Right atrium auricular region (tissue), 2 donors: ENCODE data around the gene EN2. TPM values are rescaled to one million over a fixed set of nuclear protein-coding genes. Genes with fewer than 3 reads are reported as not detected.
A peak's percentile ranks its signal among the peaks of the same experiment; 100 is the strongest.

ENCODE experiments used
- DNase-seq: peaks from one replicate; pipeline ENCODE4 v3.0.0-alpha.2; 2019; ENCODE audit warnings: low spot score
- H3K27ac ChIP-seq, 2 donors: fragments of 200-600 bp; sonication (generic); 1 replicate in 1 of 2; 2 replicates in 1 of 2; pipeline ENCODE4 v1.5.1; 2016 to 2019
- H3K27me3 ChIP-seq, 2 donors: fragments of 200-600 bp; sonication (generic); one replicate each; pipeline versions ENCODE4 v1.5.1 to v1.6.0; 2017 to 2019
- H3K36me3 ChIP-seq: fragments of 200-600 bp; sonication (generic); one replicate; pipeline ENCODE4 v1.5.1; 2016
- H3K4me1 ChIP-seq, 2 donors: fragments of 200-600 bp; sonication (generic); one replicate each; pipeline versions ENCODE4 v1.5.1 to v1.6.0; 2017 to 2019
- H3K4me3 ChIP-seq, 2 donors: fragments of 200-600 bp; sonication (generic); 1 replicate in 1 of 2; 2 replicates in 1 of 2; pipeline ENCODE4 v1.5.1; 2017 to 2019; ENCODE audit warnings: mild to moderate bottlenecking in 1 of 2, moderate library complexity in 1 of 2
- H3K9me3 ChIP-seq, 2 donors: fragments of 200-600 bp; sonication (generic); one replicate each; pipeline ENCODE4 v1.5.1; 2019
- CTCF ChIP-seq, 2 donors: fragments of 200-600 bp; sonication (generic); IDR thresholded peaks; one replicate each; pipeline ENCODE4 v1.5.1; 2019; ENCODE audit warnings: antibody characterized with exemption in 2 of 2
- total RNA-seq, 2 donors: library from RNA; depleted of rRNA; stranded (reverse); fragments of >200 nt; gene quantifications; one replicate each; pipeline ENCODE4 v1.1.0, GENCODE V29; 2016

The EN2 gene
- total RNA-seq, 2 donors from 2014 or later: not detected

GRCh38 chr7:155466142-155466813 is 8.3 kb downstream of the EN2 start:
- Histone ChIP-seq H3K27ac (no peak overlapping the region), H3K4me3 (no peak overlapping the region), H3K36me3 (no peaks in the 10 kb centered on the region), H3K9me3 (no peaks in the 10 kb centered on the region), H3K27me3 (peaks cover 65 to 81% of the 10 kb centered on the region in 2 donors), H3K4me1 (peaks cover 0 to 27% of the 10 kb centered on the region in 2 donors)
- no peak for TF ChIP-seq CTCF (IDR thresholded peaks at IDR 0.05)
- no peak for DNase-seq

DNA sequence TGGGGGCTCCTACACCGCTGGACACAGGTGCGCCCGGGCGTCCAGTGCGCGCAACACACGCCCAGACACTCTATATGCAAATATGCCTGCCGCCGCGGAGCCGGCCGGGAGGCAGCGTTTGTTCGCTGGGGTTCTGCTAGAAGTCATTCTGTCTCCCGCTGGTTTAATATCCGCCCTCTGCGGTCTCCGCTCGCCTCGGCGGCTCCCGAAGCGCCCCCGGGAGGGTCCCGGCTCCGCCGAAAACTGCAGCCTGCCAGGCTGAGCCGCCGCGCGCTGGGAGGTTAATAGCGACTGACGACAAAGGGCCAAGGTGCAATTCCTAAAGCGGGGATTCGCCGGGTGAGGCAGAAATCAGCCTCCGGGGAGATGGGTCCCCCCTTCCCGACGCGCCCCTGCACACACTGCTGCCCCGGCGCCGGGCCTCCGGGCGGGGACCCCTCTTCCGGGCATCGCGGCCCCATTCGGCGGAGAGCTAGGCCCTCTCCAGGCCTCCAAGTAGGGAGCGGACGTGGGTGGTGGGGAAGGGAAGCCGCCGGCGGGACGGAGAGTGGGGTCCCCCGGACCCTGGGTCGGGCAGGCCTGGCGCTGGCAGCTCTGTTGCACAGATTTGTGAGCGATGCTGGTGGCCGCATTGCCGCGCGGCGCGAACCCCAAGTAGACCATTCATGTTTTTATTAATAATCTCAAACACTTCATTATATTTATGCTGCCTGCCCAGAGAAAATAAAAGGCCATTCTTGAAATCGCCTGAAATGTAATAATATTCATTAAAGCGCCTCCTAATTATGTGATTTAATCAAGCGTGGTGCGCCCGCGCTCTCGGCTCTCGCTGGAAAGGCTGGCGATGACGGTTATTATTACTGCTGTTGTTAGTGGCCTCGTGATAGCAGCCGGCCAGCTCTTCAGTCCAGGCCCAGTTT is 9.1 kb downstream of the EN2 start:
- H3K27ac ChIP-seq: no peak overlapping the region
- H3K36me3 ChIP-seq: no peaks in the 10 kb centered on the region
- H3K4me1 ChIP-seq: peaks cover 0 to 27% of the 10 kb centered on the region in 2 donors
- no peak for TF ChIP-seq CTCF (IDR thresholded peaks at IDR 0.05)
- H3K4me3 ChIP-seq: no peak overlapping the region
- no peaks in the 10 kb centered on the region for H3K9me3 ChIP-seq
- no peak for DNase-seq
- H3K27me3 ChIP-seq: peaks cover 59 to 81% of the 10 kb centered on the region in 2 donors

GRCh38 chr7:155467846-155468784 is 10.2 kb downstream of the EN2 start:
- Histone ChIP-seq H3K36me3 (no peaks in the 10 kb centered on the region), H3K4me3 (peak overlapping the region in 1 of 2 donors; percentile 27), H3K27ac (no peak overlapping the region), H3K4me1 (peaks cover 0 to 27% of the 10 kb centered on the region in 2 donors), H3K9me3 (no peaks in the 10 kb centered on the region), H3K27me3 (peaks cover 59 to 80% of the 10 kb centered on the region in 2 donors)
- TF ChIP-seq CTCF (IDR thresholded peaks at IDR 0.05): no peak
- DNase-seq: no peak

GRCh38 chr7:155468785-155469148 is 10.8 kb downstream of the EN2 start:
- Histone ChIP-seq H3K9me3 (no peaks in the 10 kb centered on the region), H3K4me3 (no peak overlapping the region), H3K4me1 (peaks cover 0 to 27% of the 10 kb centered on the region in 2 donors), H3K36me3 (no peaks in the 10 kb centered on the region), H3K27ac (no peak overlapping the region), H3K27me3 (peaks cover 59 to 75% of the 10 kb centered on the region in 2 donors)
- no peak for TF ChIP-seq CTCF (IDR thresholded peaks at IDR 0.05)
- DNase-seq: no peak
